ENCODE measurements around the gene VASH2.

DNA sequence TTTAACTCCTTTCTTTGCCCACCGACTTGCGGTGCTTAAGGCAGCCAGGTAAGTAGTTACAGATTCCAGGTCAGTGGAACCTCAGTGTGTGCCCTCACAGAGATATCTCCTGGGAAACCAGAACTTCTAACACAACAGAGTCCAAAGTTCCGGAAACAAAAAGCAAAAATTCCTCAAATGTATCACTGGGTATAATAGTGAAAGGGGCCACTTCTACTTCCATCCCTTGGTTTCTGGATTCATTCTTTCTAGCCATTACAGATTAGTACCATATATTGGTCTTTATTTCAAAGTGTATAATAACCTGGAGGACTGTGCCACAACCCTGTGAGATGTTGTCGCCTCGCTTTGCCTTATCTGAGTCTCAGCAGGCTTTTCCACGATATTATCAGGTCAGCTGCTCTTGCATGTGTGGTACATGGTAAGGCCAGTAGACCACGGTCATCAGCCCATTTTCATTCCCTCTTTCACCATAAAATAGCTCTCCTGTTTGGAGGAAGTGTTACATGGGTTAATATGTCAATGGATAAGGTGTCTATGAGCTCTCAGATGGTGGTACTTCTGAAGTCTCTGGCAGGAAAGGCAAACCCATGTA is 14.9 kb upstream of the VASH2 start:
- TF ChIP-seq POLR2A (IDR thresholded peaks at IDR 0.05; ENCODE audit: low read depth, low read length) (no peak), SPI1 (IDR thresholded peaks at IDR 0.05; ENCODE audit: low read depth, low read length) (no peak), TAF1 (IDR thresholded peaks at IDR 0.05; ENCODE audit: low read depth, low read length) (no peak), POLR2AphosphoS5 (IDR thresholded peaks at IDR 0.05; ENCODE audit: low read depth, low read length) (no peak), PAX5 (IDR thresholded peaks at IDR 0.05; ENCODE audit: insufficient read depth, low read length, severe bottlenecking) (no peak), POU2F2 (IDR thresholded peaks at IDR 0.05; ENCODE audit: low read depth, low read length) (no peak)
